GM12878 (cell line): ENCODE results near the gene PDE1C.

Experiments used
- ATF7 ChIP-seq: fragments of 450-650 bp; IDR thresholded peaks from 2 replicates; pipeline ENCODE4 v1.6.1; 2016; ENCODE audit warnings: low read depth, mild to moderate bottlenecking
- CTCF ChIP-seq, 3 experiments: IDR thresholded peaks in 2 of 3; conservative IDR thresholded peaks in 1 of 3; 2 replicates each; pipeline ENCODE4 v1.5.1; 2011; ENCODE audit warnings: low read depth in 3 of 3, low read length in 3 of 3, mild to moderate bottlenecking in 3 of 3, control low read depth in 2 of 3, moderate library complexity in 2 of 3, inconsistent platforms in 1 of 3, mixed read lengths in 1 of 3; ENCODE audit not compliant: control insufficient read depth in 2 of 3, insufficient read depth in 1 of 3; ENCODE audit errors: extremely low read depth in 1 of 3
- TBL1XR1 ChIP-seq: IDR thresholded peaks from 2 replicates; pipeline ENCODE4 v1.6.1; 2012; ENCODE audit warnings: low read depth, low read length, improper control_type of control experiment

- TF ChIP-seq ATF7 (no peak), CTCF (IDR thresholded peaks at IDR 0.05 in 2 of 3, conservative IDR thresholded peaks at IDR 0.05 in 1 of 3; ENCODE audit: control insufficient read depth in 2 of 3, extremely low read depth in 1 of 3, insufficient read depth in 1 of 3, low read depth in 3 of 3, low read length in 3 of 3) (no peak), TBL1XR1 (no peak)
These were observed 345.5 kb downstream of the PDE1C start for GRCh38 chr7:31724696-31725095.
